CD4-positive, alpha-beta T cell (primary cell): ENCODE results near the gene ZNF136. TPM values are rescaled to one million over a fixed set of nuclear protein-coding genes. Genes with fewer than 3 reads are reported as not detected.

Source experiments
- ATAC-seq: fragments of 200-7000 bp; cut with Tn5 transposase; one replicate; pipeline ENCODE4 v1.10.0; 2022; ENCODE audit warnings: mild to moderate bottlenecking; ENCODE audit not compliant: poor library complexity
- CTCF ChIA-PET: fragments of 350-600 bp; sonication (Branson Sonifier 250); formaldehyde crosslinking; loops from one replicate; lab custom pipeline; 2021; ENCODE audit warnings: antibody characterized with exemption, inconsistent platforms; lab: Charles Lee
- POLR2A ChIA-PET: fragments of 350-600 bp; sonication (Branson Sonifier 250); formaldehyde crosslinking; loops from one replicate; lab custom pipeline; 2021; ENCODE audit warnings: antibody characterized with exemption, inconsistent platforms; lab: Charles Lee
- DNase-seq, 14 experiments: peaks; one replicate each; pipeline ENCODE4 v3.0.0-alpha.2; 2013 to 2020; ENCODE audit warnings: mixed read lengths in 2 of 14
- H3K27ac ChIP-seq, 2 donors: one replicate each; pipeline versions ENCODE4 v1.5.1 to v1.7.0; 2013; ENCODE audit warnings: low read length in 2 of 2, low read depth in 1 of 2, mild to moderate bottlenecking in 1 of 2
- H3K27me3 ChIP-seq, 2 experiments: 1 replicate in 1 of 2; 2 replicates in 1 of 2; pipeline versions ENCODE4 v1.6.1 to v1.7.0; 2013; ENCODE audit warnings: low read length in 2 of 2, control low read depth in 1 of 2, mild to moderate bottlenecking in 1 of 2, moderate library complexity in 1 of 2; ENCODE audit not compliant: insufficient read depth in 2 of 2, control insufficient read depth in 1 of 2
- H3K36me3 ChIP-seq: one replicate; pipeline ENCODE4 v1.6.1; 2013; ENCODE audit warnings: low read length, control low read depth; ENCODE audit not compliant: insufficient read depth
- H3K4me1 ChIP-seq: one replicate; pipeline ENCODE4 v1.6.1; 2013; ENCODE audit warnings: low read length, control low read depth; ENCODE audit not compliant: insufficient read depth
- H3K4me3 ChIP-seq: one replicate; pipeline ENCODE4 v1.5.1; 2013; ENCODE audit warnings: mild to moderate bottlenecking, low read length, moderate library complexity
- H3K9me3 ChIP-seq, 2 experiments: 1 replicate in 1 of 2; 2 replicates in 1 of 2; pipeline versions ENCODE4 v1.6.1 to v1.7.0; 2013; ENCODE audit warnings: low read length in 2 of 2, mild to moderate bottlenecking in 2 of 2, control low read depth in 1 of 2, moderate library complexity in 1 of 2; ENCODE audit not compliant: control insufficient read depth in 1 of 2, insufficient read depth in 1 of 2
- H3K27ac Mint-ChIP-seq: one replicate; pipeline ENCODE4 v1.8.0; 2020; ENCODE audit warnings: mixed read lengths
- H3K27me3 Mint-ChIP-seq: one replicate; pipeline ENCODE4 v1.8.0; 2021; ENCODE audit warnings: mixed read lengths
- H3K36me3 Mint-ChIP-seq: one replicate; pipeline ENCODE4 v1.8.0; 2021; ENCODE audit warnings: low read depth, mixed read lengths
- H3K4me1 Mint-ChIP-seq: one replicate; pipeline ENCODE4 v1.8.0; 2021; ENCODE audit warnings: low read depth, mixed read lengths
- H3K4me3 Mint-ChIP-seq: one replicate; pipeline ENCODE4 v1.8.0; 2020; ENCODE audit warnings: mild to moderate bottlenecking, mixed read lengths
- H3K9me3 Mint-ChIP-seq: one replicate; pipeline ENCODE4 v1.8.0; 2020; ENCODE audit warnings: mixed read lengths
- intact Hi-C, 2 experiments: fragments of 100-400 bp; cut with DNase I in 1 of 2; cut with micrococcal nuclease in 1 of 2; formaldehyde crosslinking; loops; one replicate each; pipeline versions ENCODE4 v1.15.1 to v1.9.0; 2023 to 2025; cut with DNase I, micrococcal nuclease
- total RNA-seq, 174 experiments: library from RNA in 2 of 174; stranded (reverse) in 2 of 174; gene quantifications; one replicate each; pipeline ENCODE4 v1.2.3 and lab custom pipeline; 2021 to 2026
- TF ChIP-seq, protein P1 (sequence below): fragments of 200-600 bp; IDR thresholded peaks from one replicate; pipeline ENCODE4 v1.8.0; 2022; ENCODE audit warnings: antibody characterized with exemption, mild to moderate bottlenecking

ZNF136 gene
- total RNA-seq, 2 experiments from 2014 or later = 40.5 to 45.6 TPM

- intact Hi-C loops = no loop called here
- POLR2A ChIA-PET = interaction anchor here (0.7 to 1.6 kb wide), 3 partner anchors 16 to 177 kb away, joined by 3 to 11 read pairs (median 4); partner anchors contain the start of genes ZNF20 and ZNF563
- H3K4me3 ChIP-seq = peak within 1 kb of the TSS; percentile 64
Observed at GRCh38 chr19:12156223-12157058, 6.5 kb upstream of the ZNF136 start, which contains the start of gene ZNF625. TSS of gene ZNF625 (minus strand) at chr19:12156734. CDS start at chr19:12156558, 176 bp downstream.

DNA sequence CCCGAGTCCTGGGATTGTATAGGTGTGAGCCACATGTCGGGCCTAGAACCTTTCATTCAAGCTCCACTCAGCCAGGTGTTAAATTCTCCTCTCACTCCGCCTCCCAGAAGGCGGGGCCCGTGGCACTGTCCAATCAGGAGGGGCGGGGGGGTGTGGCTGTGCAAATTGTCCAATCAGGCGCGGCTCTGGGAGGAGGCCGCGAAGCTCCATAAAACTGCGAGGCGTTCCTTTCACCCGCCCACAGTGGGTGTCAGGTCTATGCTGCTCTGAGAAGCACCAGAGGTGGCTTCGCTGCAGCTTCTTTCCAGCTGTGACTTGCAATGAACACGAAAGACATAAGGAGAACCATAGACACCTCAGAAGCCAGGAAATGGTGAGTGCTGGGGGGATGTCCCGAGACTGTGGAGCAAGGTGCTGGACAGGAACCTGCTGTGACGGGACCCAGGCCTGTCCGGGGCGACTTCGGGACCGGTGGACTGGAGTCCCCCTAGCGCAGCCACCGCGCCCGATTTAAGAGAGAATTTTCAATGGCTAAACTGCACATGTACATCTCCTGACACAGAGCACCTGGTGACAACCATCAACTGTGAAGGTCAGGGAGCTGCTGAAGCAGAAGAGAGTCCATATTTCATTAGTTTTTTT lies 3.0 kb upstream of the ZNF136 start:
- intact Hi-C loops = loop anchor here (5.0 kb wide), 2 partner anchors 137 to 282 kb away; partner anchors contain the start of gene ZNF443 (in 1 of the 2)
- TF ChIP-seq, protein P1, sequence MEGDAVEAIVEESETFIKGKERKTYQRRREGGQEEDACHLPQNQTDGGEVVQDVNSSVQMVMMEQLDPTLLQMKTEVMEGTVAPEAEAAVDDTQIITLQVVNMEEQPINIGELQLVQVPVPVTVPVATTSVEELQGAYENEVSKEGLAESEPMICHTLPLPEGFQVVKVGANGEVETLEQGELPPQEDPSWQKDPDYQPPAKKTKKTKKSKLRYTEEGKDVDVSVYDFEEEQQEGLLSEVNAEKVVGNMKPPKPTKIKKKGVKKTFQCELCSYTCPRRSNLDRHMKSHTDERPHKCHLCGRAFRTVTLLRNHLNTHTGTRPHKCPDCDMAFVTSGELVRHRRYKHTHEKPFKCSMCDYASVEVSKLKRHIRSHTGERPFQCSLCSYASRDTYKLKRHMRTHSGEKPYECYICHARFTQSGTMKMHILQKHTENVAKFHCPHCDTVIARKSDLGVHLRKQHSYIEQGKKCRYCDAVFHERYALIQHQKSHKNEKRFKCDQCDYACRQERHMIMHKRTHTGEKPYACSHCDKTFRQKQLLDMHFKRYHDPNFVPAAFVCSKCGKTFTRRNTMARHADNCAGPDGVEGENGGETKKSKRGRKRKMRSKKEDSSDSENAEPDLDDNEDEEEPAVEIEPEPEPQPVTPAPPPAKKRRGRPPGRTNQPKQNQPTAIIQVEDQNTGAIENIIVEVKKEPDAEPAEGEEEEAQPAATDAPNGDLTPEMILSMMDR = no peak
- peak in 1 of 14 experiments; percentile 47 for DNase-seq

More at GRCh38 chr19:12156223-12157058, 6.5 kb upstream of the ZNF136 start, which contains the start of gene ZNF625:
- H3K36me3 Mint-ChIP-seq = peaks cover 10% of the 10 kb centered on the region
- Histone ChIP-seq H3K27ac (no peak within 1 kb of the TSS), H3K9me3 (no peaks in the 10 kb centered on the region), H3K36me3 (no peaks in the 10 kb centered on the region), H3K4me1 (peaks cover 36% of the 10 kb centered on the region), H3K27me3 (peaks cover 0 to 7% of the 10 kb centered on the region in 2 experiments)
- no peaks in the 10 kb centered on the region for H3K9me3 Mint-ChIP-seq
- ATAC-seq (peak; percentile 37), DNase-seq (peak in 5 of 14 experiments; percentile 22 to 40 (median 32))
- H3K4me1 Mint-ChIP-seq = peaks cover 23% of the 10 kb centered on the region
- no peaks in the 10 kb centered on the region for H3K27me3 Mint-ChIP-seq
- peak within 1 kb of the TSS; percentile 33 for H3K27ac Mint-ChIP-seq
- H3K4me3 Mint-ChIP-seq = peak within 1 kb of the TSS; percentile 82
- CTCF ChIA-PET = interaction anchor here (0.6 to 1.5 kb wide), 2 partner anchors 97 to 611 kb away, joined by 3 to 4 read pairs; no protein-coding TSS in a partner anchor
- TF ChIP-seq, protein P1 = no peak

DNA sequence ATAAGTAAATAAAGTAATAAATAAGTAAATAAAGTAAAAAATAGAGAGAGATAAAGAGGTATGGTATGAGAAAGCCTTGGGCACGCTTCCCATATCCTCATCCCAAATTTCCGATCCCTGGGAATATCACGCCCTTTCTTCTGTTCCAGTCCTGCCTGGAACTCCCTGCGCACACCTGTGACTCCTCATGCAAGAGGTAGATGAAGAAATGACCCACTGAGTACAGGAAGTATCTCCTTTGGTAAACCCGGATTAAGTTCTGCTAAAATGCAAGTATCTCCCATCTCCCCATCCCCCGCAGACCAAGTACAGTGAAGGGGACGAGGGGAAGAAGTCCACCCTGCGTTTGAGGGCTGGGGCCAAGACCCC lies 399 bp upstream of the ZNF136 start:
- TF ChIP-seq, protein P1 = no peak
- Histone ChIP-seq H3K4me1 (peaks cover 41% of the 10 kb centered on the region), H3K4me3 (peak overlapping the region; percentile 89), H3K27me3 (no peaks in the 10 kb centered on the region), H3K27ac (peak overlapping the region; percentile 88 to 96), H3K9me3 (no peaks in the 10 kb centered on the region), H3K36me3 (peaks cover 6% of the 10 kb centered on the region)
- intact Hi-C loops = loop anchor here (2.0 to 5.0 kb wide), 3 partner anchors 135 to 280 kb away; partner anchors contain the start of genes ZNF563 (in 2 of the 2) and ZNF443 (in 1 of the 2)
- H3K4me1 Mint-ChIP-seq = peaks cover 50% of the 10 kb centered on the region
- ChIA-PET POLR2A (interaction anchor here (0.6 to 3.7 kb wide), 24 partner anchors 8 to 1028 kb away, joined by 3 to 36 read pairs (median 4); partner anchors contain the start of genes ZNF20, ZNF433, ZNF439 and ZNF44), CTCF (interaction anchor here (0.8 to 1.5 kb wide), 4 partner anchors 21 to 103 kb away, joined by 3 to 6 read pairs (median 3); no protein-coding TSS in a partner anchor)
- H3K27ac Mint-ChIP-seq = peak overlapping the region; percentile 89
- no peaks in the 10 kb centered on the region for H3K9me3 Mint-ChIP-seq
- H3K36me3 Mint-ChIP-seq = peaks cover 36% of the 10 kb centered on the region
- ATAC-seq (peak; percentile 7), DNase-seq (no peak)
- peak overlapping the region; percentile 97 for H3K4me3 Mint-ChIP-seq
- no peaks in the 10 kb centered on the region for H3K27me3 Mint-ChIP-seq

More for the DNA sequence above, 3.0 kb upstream of the ZNF136 start:
- Mint-ChIP-seq H3K36me3 (peaks cover 19% of the 10 kb centered on the region), H3K9me3 (no peaks in the 10 kb centered on the region), H3K27me3 (no peaks in the 10 kb centered on the region), H3K4me1 (peaks cover 40% of the 10 kb centered on the region), H3K27ac (no peak overlapping the region), H3K4me3 (peak overlapping the region; percentile 60)
- Histone ChIP-seq H3K36me3 (peaks cover 2% of the 10 kb centered on the region), H3K4me1 (peaks cover 57% of the 10 kb centered on the region), H3K4me3 (no peak overlapping the region), H3K9me3 (no peaks in the 10 kb centered on the region), H3K27ac (no peak overlapping the region), H3K27me3 (peaks cover 0 to 7% of the 10 kb centered on the region in 2 experiments)
- no peak for ATAC-seq
- ChIA-PET CTCF (interaction anchor here (0.7 to 1.2 kb wide), 2 partner anchors 19 to 171 kb away, joined by 3 to 4 read pairs; no protein-coding TSS in a partner anchor), POLR2A (no interaction called here)
